DOHH2 (cell line): Measurements from ENCODE around the gene PTRHD1.

Experiments
- EZH2phosphoT487 ChIP-seq: fragments of 200-600 bp; sonication (generic); IDR thresholded peaks from 2 replicates; pipeline ENCODE4 v1.6.1; 2017; ENCODE audit warnings: borderline replicate concordance, mild to moderate bottlenecking, antibody characterized with exemption, low read length, moderate library complexity, mixed read lengths
- TF ChIP-seq, protein P1 (sequence below): fragments of 200-600 bp; sonication (generic); IDR thresholded peaks from one replicate; pipeline ENCODE4 v1.5.1; 2014; ENCODE audit warnings: antibody characterized with exemption, mild to moderate bottlenecking, low read depth, low read length; ENCODE audit not compliant: poor library complexity, severe bottlenecking

DNA sequence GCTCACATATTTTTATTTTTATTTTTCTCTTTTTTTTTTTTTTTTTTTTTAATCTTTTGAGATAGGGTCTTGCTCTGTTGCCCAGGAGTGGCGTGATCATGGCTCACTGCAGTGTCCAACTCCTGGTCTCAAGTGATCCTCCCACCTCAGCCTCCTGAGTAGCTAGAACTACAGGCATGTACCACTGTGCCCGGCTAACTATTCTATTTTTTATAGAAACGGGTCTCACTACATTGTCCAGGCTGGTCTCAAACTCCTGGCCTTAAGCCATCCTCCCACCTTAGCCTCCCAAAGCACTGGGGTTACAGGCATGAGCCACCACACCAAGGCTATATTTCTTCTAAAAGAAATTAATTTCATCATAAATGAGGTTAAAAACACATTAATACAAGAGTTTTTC lies 45.9 kb downstream of the PTRHD1 start:
- TF ChIP-seq, protein P1, sequence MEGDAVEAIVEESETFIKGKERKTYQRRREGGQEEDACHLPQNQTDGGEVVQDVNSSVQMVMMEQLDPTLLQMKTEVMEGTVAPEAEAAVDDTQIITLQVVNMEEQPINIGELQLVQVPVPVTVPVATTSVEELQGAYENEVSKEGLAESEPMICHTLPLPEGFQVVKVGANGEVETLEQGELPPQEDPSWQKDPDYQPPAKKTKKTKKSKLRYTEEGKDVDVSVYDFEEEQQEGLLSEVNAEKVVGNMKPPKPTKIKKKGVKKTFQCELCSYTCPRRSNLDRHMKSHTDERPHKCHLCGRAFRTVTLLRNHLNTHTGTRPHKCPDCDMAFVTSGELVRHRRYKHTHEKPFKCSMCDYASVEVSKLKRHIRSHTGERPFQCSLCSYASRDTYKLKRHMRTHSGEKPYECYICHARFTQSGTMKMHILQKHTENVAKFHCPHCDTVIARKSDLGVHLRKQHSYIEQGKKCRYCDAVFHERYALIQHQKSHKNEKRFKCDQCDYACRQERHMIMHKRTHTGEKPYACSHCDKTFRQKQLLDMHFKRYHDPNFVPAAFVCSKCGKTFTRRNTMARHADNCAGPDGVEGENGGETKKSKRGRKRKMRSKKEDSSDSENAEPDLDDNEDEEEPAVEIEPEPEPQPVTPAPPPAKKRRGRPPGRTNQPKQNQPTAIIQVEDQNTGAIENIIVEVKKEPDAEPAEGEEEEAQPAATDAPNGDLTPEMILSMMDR, result no peak
- TF ChIP-seq EZH2phosphoT487, result no peak
